Measurements from ENCODE around the gene MFSD8. TPM values are rescaled to one million over a fixed set of nuclear protein-coding genes. Genes with fewer than 3 reads are reported as not detected.
"Not testable (repeated sequence)": the region's sequence is repeated elsewhere in the genome, so short reads cannot be mapped to it uniquely, and the experiment has no call there.

The MFSD8 gene
- total RNA-seq, 1 experiment from 2014 or later: 16.2 TPM

DNA sequence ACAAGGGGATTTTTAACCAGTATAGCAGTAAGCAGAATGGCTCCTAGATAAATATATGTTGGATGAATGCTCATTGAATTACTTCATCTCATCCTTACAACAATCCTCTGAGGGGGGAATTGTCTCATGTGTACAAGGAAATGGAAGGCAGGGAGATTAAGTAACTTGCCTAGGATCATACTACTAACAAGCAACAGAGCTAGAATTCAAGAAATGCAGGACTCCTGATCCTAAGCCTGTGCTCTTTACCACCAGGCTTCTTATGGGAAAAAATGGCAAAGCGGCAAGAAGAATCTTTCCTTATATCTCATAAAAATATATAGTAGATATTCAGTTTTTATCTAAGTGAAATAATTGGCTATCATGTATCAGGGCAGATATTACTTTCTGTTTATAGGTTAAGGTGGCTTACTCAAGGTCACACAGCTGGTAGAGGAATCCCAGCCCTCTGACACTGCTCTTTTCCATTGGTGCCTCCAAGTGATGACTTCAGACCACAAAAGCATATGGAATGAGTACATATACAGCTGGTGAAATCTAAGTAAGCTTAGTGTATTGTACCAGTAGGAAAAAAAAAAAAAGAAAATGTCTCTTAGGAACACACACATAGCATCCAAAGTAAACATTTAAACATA, 2.3 kb upstream of the MFSD8 start:
- no peaks in the 10 kb centered on the region; the same call in 1 of the 2 replicates for H3K36me3 ChIP-seq (replicated peaks; ENCODE audit: control insufficient read depth, insufficient read depth, low read length)
- DNase-seq: no peak
- no peaks in the 10 kb centered on the region for H3K27me3 ChIP-seq (ENCODE audit: control insufficient read depth, insufficient read depth, low read length)
- H3K4me3 ChIP-seq (ENCODE audit: insufficient read depth, low read depth, low read length): no peak overlapping the region

DNA sequence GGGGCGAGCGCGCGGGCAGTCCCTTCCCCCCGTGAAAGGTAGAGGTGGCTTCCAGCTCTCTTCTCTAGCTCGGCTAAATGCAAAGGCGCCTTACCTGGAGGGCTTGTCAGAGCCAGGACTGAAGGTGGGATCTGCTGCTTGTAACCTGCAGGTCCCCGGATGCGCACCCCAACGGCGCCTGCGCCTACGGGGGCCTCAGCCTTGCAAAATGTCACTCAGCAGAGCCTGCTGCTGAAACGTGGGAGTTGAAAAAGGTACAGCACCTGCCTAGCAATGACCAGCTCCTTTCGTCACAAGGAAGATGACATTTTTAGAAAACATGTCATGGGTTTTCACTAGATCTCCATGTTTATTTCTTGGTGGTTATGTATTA, 816 bp upstream of the MFSD8 start:
- peak; percentile 76 for DNase-seq
- H3K4me3 ChIP-seq (ENCODE audit: insufficient read depth, low read depth, low read length): peak overlapping the region; percentile 97
- H3K27me3 ChIP-seq (ENCODE audit: control insufficient read depth, insufficient read depth, low read length): no peaks in the 10 kb centered on the region
- H3K36me3 ChIP-seq (replicated peaks; ENCODE audit: control insufficient read depth, insufficient read depth, low read length): no peaks in the 10 kb centered on the region; the same call in 1 of the 2 replicates

DNA sequence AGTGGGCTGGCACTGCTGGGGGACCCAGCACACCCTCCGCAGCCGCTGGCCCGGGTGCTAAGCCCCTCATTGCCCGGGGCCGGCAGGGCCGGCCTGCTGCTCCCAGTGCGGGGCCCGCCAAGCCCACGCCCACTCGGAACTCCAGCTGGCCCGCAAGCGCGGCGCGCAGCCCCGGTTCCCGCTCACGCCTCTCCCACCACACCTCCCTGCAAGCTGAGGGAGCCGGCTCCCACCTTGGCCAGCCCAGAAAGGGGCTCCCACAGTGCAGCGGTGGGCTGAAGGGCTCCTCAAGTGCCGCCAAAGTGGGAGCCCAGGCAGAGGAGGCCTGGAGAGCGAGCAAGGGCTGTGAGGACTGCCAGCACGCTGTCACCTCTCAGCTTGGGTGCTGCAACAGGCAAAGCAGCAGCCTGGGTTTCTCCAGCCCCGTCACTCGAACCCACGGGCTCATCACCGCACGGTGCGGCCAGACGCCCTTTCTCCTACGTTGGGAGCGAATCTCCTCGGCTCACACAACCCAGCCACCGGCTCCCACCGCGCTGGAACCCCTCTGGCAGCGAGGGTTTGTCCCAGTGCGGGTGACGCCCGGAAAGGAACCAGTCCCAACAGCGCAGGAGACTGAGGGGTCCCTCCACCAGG, 429 bp downstream of the MFSD8 start:
- DNase-seq; H3K27me3 ChIP-seq (ENCODE audit: control insufficient read depth, insufficient read depth, low read length); H3K36me3 ChIP-seq (replicated peaks; ENCODE audit: control insufficient read depth, insufficient read depth, low read length): not testable (repeated sequence)
- H3K4me3 ChIP-seq (ENCODE audit: insufficient read depth, low read depth, low read length): peak overlapping the region; percentile 97

DNA sequence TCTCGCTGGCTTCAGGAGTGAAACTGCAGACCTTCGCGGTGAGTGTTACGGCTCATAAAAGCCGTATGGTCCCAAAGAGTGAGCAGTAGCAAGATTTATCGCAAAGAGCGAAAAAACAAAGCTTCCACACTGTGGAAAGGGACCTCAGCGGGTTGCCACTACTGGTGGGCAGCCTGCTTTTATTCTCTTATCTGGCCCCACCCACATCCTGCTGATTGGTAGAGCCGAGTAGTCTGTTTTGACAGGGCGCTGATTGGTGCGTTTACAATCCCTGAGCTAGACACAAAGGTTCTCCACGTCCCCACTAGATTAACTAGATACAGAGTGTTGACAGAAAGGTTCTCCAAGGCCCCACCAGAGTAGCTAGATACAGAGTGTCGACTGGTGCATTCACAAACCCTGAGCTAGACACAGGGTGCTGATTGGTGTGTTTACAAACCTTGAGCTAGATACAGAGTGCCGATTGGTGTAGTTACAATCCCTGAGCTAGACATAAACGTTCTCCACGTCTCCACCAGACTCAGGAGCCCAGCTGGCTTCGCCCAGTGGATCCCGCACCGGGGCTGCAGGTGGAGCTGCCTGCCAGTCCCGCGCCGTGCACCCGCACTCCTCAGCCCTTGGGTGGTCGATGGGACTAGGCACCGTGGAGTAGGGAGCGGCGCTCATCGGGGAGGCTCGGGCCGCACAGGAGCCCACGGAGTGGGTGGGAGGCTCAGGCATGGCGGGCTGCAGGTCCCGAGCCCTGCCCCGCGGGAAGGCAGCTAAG, 1.2 kb downstream of the MFSD8 start:
- DNase-seq; H3K36me3 ChIP-seq (replicated peaks; ENCODE audit: control insufficient read depth, insufficient read depth, low read length): not testable (repeated sequence)
- peak overlapping the region; percentile 97 for H3K4me3 ChIP-seq (ENCODE audit: insufficient read depth, low read depth, low read length)

DNA sequence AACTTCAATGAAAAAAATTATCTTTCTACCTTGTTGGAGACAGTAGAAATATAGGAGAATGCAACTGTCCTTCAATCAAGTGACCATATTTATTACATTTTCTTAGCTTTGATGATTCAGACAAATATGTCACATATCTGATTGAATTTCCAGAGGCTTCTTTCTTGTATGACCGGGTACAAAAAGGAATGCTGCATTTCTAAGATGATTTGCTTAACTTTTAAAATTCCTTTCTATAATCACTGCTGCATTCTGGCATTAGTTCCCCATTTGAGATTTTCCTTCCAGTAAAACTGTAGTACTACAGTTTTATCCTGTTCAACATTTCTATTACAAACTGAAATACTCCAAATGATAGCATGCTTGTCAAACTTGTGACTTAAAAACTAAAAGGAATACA, 5.2 kb downstream of the MFSD8 start:
- H3K27me3 ChIP-seq (ENCODE audit: control insufficient read depth, insufficient read depth, low read length): no peaks in the 10 kb centered on the region
- H3K36me3 ChIP-seq (replicated peaks; ENCODE audit: control insufficient read depth, insufficient read depth, low read length): no peaks in the 10 kb centered on the region; the same call in none of the 2 replicates
- H3K4me3 ChIP-seq (ENCODE audit: insufficient read depth, low read depth, low read length): no peak overlapping the region
- no peak for DNase-seq

More for the DNA sequence above, 1.2 kb downstream of the MFSD8 start:
- not testable (repeated sequence) for H3K27me3 ChIP-seq (ENCODE audit: control insufficient read depth, insufficient read depth, low read length)

DNA sequence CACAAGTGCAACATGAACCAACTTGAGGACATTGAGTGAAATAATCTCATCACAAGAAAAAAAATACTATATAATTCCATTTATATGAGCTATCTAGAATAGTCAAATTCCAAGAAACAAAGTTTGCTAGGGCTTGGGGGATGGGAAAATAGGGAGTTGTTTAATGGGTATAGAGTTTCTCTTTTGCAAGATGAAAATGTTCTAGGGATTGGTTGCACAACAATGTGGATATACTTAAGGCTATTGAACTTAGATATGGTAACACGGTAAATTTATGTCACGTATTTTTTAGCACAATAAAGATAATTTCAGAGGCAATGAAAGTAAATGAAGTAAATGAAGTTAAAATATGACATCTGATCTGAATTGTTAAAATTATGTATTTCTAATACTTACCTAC, 7.9 kb downstream of the MFSD8 start:
- no peak overlapping the region for H3K4me3 ChIP-seq (ENCODE audit: insufficient read depth, low read depth, low read length)
- H3K27me3 ChIP-seq (ENCODE audit: control insufficient read depth, insufficient read depth, low read length): no peaks in the 10 kb centered on the region
- no peak for DNase-seq
- no peaks in the 10 kb centered on the region; the same call in none of the 2 replicates for H3K36me3 ChIP-seq (replicated peaks; ENCODE audit: control insufficient read depth, insufficient read depth, low read length)

DNA sequence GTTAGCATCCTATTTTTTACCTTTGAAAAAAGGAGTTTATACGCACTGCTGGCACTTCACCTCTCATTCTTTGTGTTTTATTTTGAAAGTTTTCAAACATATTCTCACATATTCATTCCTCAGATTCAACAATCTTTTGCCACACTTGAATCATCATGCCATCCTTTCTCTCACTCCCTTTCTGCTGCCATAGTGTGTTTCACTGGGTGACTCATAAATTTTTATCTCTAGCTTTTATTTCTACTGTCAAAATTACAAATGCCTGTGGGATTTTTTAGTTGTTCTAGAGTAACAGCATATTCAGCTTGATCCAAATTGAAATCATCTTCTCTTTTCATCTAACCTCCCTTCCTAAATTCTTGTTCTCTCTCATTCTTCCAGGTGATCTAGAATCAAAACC, 28.0 kb downstream of the MFSD8 start:
- H3K36me3 ChIP-seq (replicated peaks; ENCODE audit: control insufficient read depth, insufficient read depth, low read length): peaks cover 2% of the 10 kb centered on the region
- H3K4me3 ChIP-seq (ENCODE audit: insufficient read depth, low read depth, low read length): no peak overlapping the region
- no peak for DNase-seq
- no peaks in the 10 kb centered on the region for H3K27me3 ChIP-seq (ENCODE audit: control insufficient read depth, insufficient read depth, low read length)

DNA sequence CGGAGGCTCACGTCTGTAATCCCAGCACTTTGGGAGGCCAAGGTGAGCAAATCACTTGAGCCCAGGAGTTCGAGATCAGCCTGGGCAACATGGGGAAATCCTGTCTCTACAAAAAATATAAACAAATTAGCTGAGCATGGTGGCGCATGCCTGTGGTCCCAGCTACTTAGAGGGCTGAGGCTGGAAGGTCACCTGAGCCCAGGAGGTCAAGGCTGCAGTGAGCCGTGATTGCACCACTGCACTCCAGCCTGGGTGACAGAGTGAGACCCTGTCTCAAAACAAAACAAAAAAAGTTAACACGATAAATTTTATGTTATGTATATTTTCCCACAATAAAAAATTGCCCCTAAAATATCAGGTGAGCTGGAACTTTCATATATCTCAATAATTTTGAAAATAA, 33.1 kb downstream of the MFSD8 start:
- not testable (repeated sequence) for H3K4me3 ChIP-seq (ENCODE audit: insufficient read depth, low read depth, low read length); H3K36me3 ChIP-seq (replicated peaks; ENCODE audit: control insufficient read depth, insufficient read depth, low read length); H3K27me3 ChIP-seq (ENCODE audit: control insufficient read depth, insufficient read depth, low read length); DNase-seq

DNA sequence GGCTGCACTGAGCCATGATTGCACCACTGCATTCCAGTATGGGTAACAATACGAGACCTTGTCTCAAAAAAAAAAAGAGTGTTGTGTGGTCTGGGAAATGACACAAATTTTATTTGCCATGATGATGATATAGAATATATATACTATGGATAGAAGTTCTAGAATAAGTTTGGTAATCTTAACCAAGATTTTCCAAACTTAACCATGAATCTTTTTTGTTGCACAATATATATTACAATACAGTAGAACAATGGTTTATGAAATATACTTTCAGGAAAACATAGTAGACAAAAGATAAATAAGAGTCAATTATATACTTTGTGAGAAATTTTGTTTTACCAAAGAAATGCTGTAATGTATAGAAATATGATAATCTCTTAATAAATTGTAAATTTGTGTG, 34.8 kb downstream of the MFSD8 start:
- H3K27me3 ChIP-seq (ENCODE audit: control insufficient read depth, insufficient read depth, low read length): no peaks in the 10 kb centered on the region
- no peak for DNase-seq
- H3K36me3 ChIP-seq (replicated peaks; ENCODE audit: control insufficient read depth, insufficient read depth, low read length): no peaks in the 10 kb centered on the region
- no peak overlapping the region for H3K4me3 ChIP-seq (ENCODE audit: insufficient read depth, low read depth, low read length)

DNA sequence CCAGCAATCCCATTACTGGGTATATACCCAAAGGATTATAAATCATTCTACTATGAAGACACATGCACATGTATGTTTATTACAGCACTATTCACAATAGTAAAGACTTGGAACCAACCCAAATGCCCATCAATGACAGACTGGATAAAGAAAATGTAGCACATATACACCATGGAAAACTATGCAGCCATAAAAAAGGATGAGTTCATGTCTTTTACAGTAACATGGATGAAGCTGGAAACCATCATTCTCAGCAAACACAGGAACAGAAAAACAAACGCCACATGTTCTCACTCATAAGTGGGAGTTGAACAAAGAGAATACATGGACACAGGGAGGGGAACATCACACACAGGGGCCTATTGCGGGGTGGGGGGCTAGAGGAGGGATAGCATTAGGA, 39.3 kb downstream of the MFSD8 start:
- not testable (repeated sequence) for DNase-seq; H3K36me3 ChIP-seq (replicated peaks; ENCODE audit: control insufficient read depth, insufficient read depth, low read length); H3K27me3 ChIP-seq (ENCODE audit: control insufficient read depth, insufficient read depth, low read length); H3K4me3 ChIP-seq (ENCODE audit: insufficient read depth, low read depth, low read length)

DNA sequence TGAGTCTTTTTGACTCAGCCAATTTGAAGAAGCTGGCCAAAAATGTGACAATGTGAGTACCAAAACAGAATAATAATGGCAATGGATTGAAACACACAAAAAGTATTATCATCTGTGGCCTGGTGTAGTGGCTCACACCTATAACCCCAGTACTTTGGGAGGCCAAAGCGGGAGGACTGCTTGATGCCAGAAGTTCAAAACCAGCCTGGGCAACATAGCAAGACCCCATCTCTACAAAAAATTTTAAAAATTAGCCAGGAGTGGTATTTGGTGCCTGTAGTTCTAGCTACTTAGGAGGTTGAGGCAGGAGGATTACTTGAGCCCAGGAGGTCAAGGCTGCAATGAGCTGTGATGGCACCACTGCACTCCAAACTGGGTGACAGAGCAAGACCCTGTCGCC, 42.7 kb downstream of the MFSD8 start:
- H3K27me3 ChIP-seq (ENCODE audit: control insufficient read depth, insufficient read depth, low read length): no peaks in the 10 kb centered on the region
- peaks cover 3% of the 10 kb centered on the region for H3K36me3 ChIP-seq (replicated peaks; ENCODE audit: control insufficient read depth, insufficient read depth, low read length)
- DNase-seq: no peak
- H3K4me3 ChIP-seq (ENCODE audit: insufficient read depth, low read depth, low read length): no peak overlapping the region

DNA sequence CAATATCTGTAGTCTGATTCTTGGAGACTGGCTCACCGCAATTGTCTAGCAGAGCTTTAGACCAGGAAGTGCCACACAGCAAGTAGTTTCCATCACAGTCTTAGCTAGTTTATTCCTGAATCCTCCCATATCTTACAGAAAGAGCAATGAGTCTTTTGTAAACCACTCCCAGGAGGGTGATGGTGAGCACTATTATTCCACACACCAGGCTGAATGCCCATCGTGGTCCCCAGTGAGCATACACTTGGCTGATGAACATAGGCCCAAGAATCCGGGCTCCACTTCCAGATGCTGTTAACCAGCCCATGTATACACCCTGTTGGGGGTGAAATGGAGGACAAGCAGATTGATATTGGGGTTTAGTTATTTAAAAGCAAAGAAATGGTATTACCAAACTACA, 44.5 kb downstream of the MFSD8 start:
- no peaks in the 10 kb centered on the region for H3K27me3 ChIP-seq (ENCODE audit: control insufficient read depth, insufficient read depth, low read length)
- peaks cover 3% of the 10 kb centered on the region for H3K36me3 ChIP-seq (replicated peaks; ENCODE audit: control insufficient read depth, insufficient read depth, low read length)
- no peak overlapping the region for H3K4me3 ChIP-seq (ENCODE audit: insufficient read depth, low read depth, low read length)
- no peak for DNase-seq

DNA sequence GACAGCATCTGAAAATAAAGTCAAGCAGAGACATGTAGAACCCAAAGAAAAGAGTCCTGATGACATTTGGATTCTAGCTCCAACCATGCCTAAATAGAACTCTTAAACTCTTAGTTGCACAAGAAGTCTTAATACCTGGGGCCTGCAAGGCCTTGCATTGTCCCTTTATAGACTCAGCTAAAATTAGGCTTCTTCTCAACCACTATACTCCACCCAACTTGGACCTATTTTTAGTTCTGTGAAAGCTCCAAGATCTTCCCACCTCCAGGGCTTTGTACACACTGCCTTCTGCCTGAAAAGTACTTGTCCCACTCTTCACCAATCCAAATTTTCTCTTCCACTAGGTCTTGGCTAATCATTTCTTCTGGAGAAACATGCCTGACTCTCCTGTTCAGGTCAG, 47.8 kb downstream of the MFSD8 start:
- DNase-seq: no peak
- Histone ChIP-seq H3K4me3 (ENCODE audit: insufficient read depth, low read depth, low read length) (no peak overlapping the region), H3K27me3 (ENCODE audit: control insufficient read depth, insufficient read depth, low read length) (no peaks in the 10 kb centered on the region), H3K36me3 (replicated peaks; ENCODE audit: control insufficient read depth, insufficient read depth, low read length) (peaks cover 3% of the 10 kb centered on the region)

DNA sequence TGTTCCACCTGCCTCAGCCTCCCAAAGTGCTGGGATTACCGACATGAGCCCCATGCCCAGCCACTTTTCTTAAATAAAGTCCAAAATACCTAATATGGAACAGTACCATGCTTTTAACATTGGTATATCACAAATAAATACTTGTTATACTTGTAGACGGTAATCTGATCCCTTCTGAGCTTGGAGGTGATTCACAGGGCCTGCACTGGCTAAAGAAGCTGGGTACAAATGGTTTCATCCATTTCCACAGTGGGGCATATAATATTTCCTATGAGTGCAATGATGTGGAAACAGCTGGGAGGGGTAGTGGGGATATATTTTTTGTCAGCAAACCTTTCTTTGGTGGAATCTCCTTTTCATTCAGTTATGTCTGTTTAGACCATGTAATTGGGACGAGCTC, 48.5 kb downstream of the MFSD8 start:
- Histone ChIP-seq H3K4me3 (ENCODE audit: insufficient read depth, low read depth, low read length) (no peak overlapping the region), H3K27me3 (ENCODE audit: control insufficient read depth, insufficient read depth, low read length) (no peaks in the 10 kb centered on the region), H3K36me3 (replicated peaks; ENCODE audit: control insufficient read depth, insufficient read depth, low read length) (peaks cover 3% of the 10 kb centered on the region)
- DNase-seq: no peak

DNA sequence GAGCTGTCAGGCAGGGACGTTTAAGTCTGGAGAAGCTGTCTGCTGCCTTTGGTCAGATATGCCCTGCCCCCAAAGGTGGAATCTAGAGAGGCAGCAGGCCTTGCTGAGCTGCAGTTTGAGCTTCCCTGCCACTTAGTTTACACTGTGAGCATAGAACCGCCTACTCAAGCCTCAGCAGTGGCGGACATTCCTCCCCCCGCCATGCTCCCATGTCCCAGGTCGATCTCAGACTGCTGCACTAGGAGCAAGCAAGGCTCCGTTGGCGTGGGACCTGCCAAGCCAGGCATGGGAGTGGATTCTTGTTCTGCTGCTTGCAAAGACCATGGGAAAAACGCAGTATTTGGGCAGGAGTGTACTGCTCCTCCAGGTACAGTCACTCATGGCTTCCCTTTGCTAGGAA, 59.9 kb downstream of the MFSD8 start:
- Histone ChIP-seq H3K4me3 (ENCODE audit: insufficient read depth, low read depth, low read length) (no peak overlapping the region), H3K36me3 (replicated peaks; ENCODE audit: control insufficient read depth, insufficient read depth, low read length) (no peaks in the 10 kb centered on the region), H3K27me3 (ENCODE audit: control insufficient read depth, insufficient read depth, low read length) (no peaks in the 10 kb centered on the region)
- DNase-seq: no peak

All from H7 (cell line).